MG63 (cell line): ENCODE results near the gene CALML3. TPM values are rescaled to one million over a fixed set of nuclear protein-coding genes. Genes with fewer than 3 reads are reported as not detected.

Experiments used
- DNase-seq: peaks from one replicate; pipeline ENCODE4 v3.0.0-alpha.2; 2020
- H3K27me3 ChIP-seq: fragments of 250-450 bp; sonication (Bioruptor Pico); 2 replicates; pipeline ENCODE4 v1.5.1; 2020; ENCODE audit warnings: mild to moderate bottlenecking, moderate library complexity
- H3K36me3 ChIP-seq: fragments of 250-450 bp; sonication (Bioruptor Pico); 2 replicates; pipeline ENCODE4 v1.5.1; 2020; ENCODE audit warnings: mild to moderate bottlenecking, moderate library complexity
- H3K4me3 ChIP-seq: fragments of 250-450 bp; sonication (Bioruptor Pico); 2 replicates; pipeline ENCODE4 v1.5.1; 2020; ENCODE audit warnings: mild to moderate bottlenecking, moderate library complexity
- H3K9me3 ChIP-seq: fragments of 250-450 bp; sonication (Bioruptor Pico); 2 replicates; pipeline ENCODE4 v1.5.1; 2020; ENCODE audit warnings: mild to moderate bottlenecking, moderate library complexity
- total RNA-seq: library from RNA; depleted of rRNA; stranded (reverse); fragments of >200 nt; shearing (Covaris generic); gene quantifications from 2 replicates; pipeline ENCODE4 v1.2.3, GENCODE V29; 2014; ENCODE audit warnings: low replicate concordance

Gene CALML3
- total RNA-seq, 1 experiment from 2014 or later, result not detected

- no peak for DNase-seq
- no peaks in the 10 kb centered on the region for H3K27me3 ChIP-seq
- H3K9me3 ChIP-seq, result peaks cover 5% of the 10 kb centered on the region; the same call in 1 of the 2 replicates
- H3K4me3 ChIP-seq, result no peak overlapping the region
- no peaks in the 10 kb centered on the region for H3K36me3 ChIP-seq
These were observed 36.2 kb upstream of the CALML3 start for GRCh38 chr10:5488272-5489161.

- no peaks in the 10 kb centered on the region for H3K9me3 ChIP-seq
- DNase-seq, result no peak
- no peak overlapping the region for H3K4me3 ChIP-seq
- H3K36me3 ChIP-seq, result no peaks in the 10 kb centered on the region
- H3K27me3 ChIP-seq, result no peaks in the 10 kb centered on the region
These were observed 34.7 kb upstream of the CALML3 start for GRCh38 chr10:5490032-5490431.

- Histone ChIP-seq H3K27me3 (no peaks in the 10 kb centered on the region), H3K9me3 (no peaks in the 10 kb centered on the region), H3K36me3 (no peaks in the 10 kb centered on the region), H3K4me3 (no peak overlapping the region)
- no peak for DNase-seq
These were observed 33.9 kb upstream of the CALML3 start for GRCh38 chr10:5490698-5491464.

GRCh38 chr10:5491477-5491876 lies 33.3 kb upstream of the CALML3 start:
- H3K4me3 ChIP-seq, result no peak overlapping the region
- no peaks in the 10 kb centered on the region for H3K9me3 ChIP-seq
- no peaks in the 10 kb centered on the region for H3K36me3 ChIP-seq
- H3K27me3 ChIP-seq, result no peaks in the 10 kb centered on the region
- no peak for DNase-seq

GRCh38 chr10:5492322-5492855 lies 32.4 kb upstream of the CALML3 start:
- Histone ChIP-seq H3K4me3 (no peak overlapping the region), H3K9me3 (no peaks in the 10 kb centered on the region), H3K36me3 (no peaks in the 10 kb centered on the region), H3K27me3 (no peaks in the 10 kb centered on the region)
- DNase-seq, result no peak

GRCh38 chr10:5492929-5493576 lies 31.7 kb upstream of the CALML3 start:
- Histone ChIP-seq H3K4me3 (no peak overlapping the region), H3K27me3 (no peaks in the 10 kb centered on the region), H3K9me3 (no peaks in the 10 kb centered on the region), H3K36me3 (no peaks in the 10 kb centered on the region)
- DNase-seq, result no peak

GRCh38 chr10:5493691-5494090 lies 31.1 kb upstream of the CALML3 start:
- no peaks in the 10 kb centered on the region for H3K36me3 ChIP-seq
- DNase-seq, result no peak
- H3K27me3 ChIP-seq, result no peaks in the 10 kb centered on the region
- no peak overlapping the region for H3K4me3 ChIP-seq
- H3K9me3 ChIP-seq, result no peaks in the 10 kb centered on the region

- DNase-seq, result no peak
- Histone ChIP-seq H3K4me3 (no peak overlapping the region), H3K9me3 (no peaks in the 10 kb centered on the region), H3K27me3 (no peaks in the 10 kb centered on the region), H3K36me3 (no peaks in the 10 kb centered on the region)
These were observed 30.1 kb upstream of the CALML3 start for GRCh38 chr10:5494611-5495010.

- DNase-seq, result no peak
- no peaks in the 10 kb centered on the region for H3K27me3 ChIP-seq
- H3K4me3 ChIP-seq, result no peak overlapping the region
- no peaks in the 10 kb centered on the region for H3K9me3 ChIP-seq
- no peaks in the 10 kb centered on the region for H3K36me3 ChIP-seq
These were observed 28.2 kb upstream of the CALML3 start for GRCh38 chr10:5496261-5497250.

GRCh38 chr10:5497289-5497688 lies 27.5 kb upstream of the CALML3 start:
- Histone ChIP-seq H3K4me3 (no peak overlapping the region), H3K36me3 (no peaks in the 10 kb centered on the region), H3K9me3 (no peaks in the 10 kb centered on the region), H3K27me3 (no peaks in the 10 kb centered on the region)
- DNase-seq, result no peak

- no peak for DNase-seq
- no peak overlapping the region for H3K4me3 ChIP-seq
- no peaks in the 10 kb centered on the region for H3K9me3 ChIP-seq
- H3K27me3 ChIP-seq, result no peaks in the 10 kb centered on the region
- no peaks in the 10 kb centered on the region for H3K36me3 ChIP-seq
These were observed 26.6 kb upstream of the CALML3 start for GRCh38 chr10:5497948-5498730.

- no peaks in the 10 kb centered on the region for H3K36me3 ChIP-seq
- no peak for DNase-seq
- no peaks in the 10 kb centered on the region for H3K9me3 ChIP-seq
- H3K4me3 ChIP-seq, result no peak overlapping the region
- H3K27me3 ChIP-seq, result no peaks in the 10 kb centered on the region
These were observed 25.8 kb upstream of the CALML3 start for GRCh38 chr10:5498791-5499492.

GRCh38 chr10:5499493-5500140 lies 25.1 kb upstream of the CALML3 start, which contains the start of gene CALML5:
TSS of gene CALML5 (minus strand) at chr10:5499570. CDS start at chr10:5499438, 132 bp downstream.
- Histone ChIP-seq H3K9me3 (no peaks in the 10 kb centered on the region), H3K27me3 (no peaks in the 10 kb centered on the region), H3K36me3 (no peaks in the 10 kb centered on the region), H3K4me3 (no peak within 1 kb of the TSS)
- DNase-seq, result no peak

GRCh38 chr10:5500162-5500670 lies 24.5 kb upstream of the CALML3 start:
- no peak for DNase-seq
- no peaks in the 10 kb centered on the region for H3K27me3 ChIP-seq
- H3K4me3 ChIP-seq, result no peak overlapping the region
- no peaks in the 10 kb centered on the region for H3K9me3 ChIP-seq
- H3K36me3 ChIP-seq, result no peaks in the 10 kb centered on the region
